Stomach (tissue), 9 donors: ENCODE measurements around the gene FSTL4. TPM values are rescaled to one million over a fixed set of nuclear protein-coding genes. Genes with fewer than 3 reads are reported as not detected.
A peak's percentile ranks its signal among the peaks of the same experiment; 100 is the strongest.
"Not testable (repeated sequence)": the region's sequence is repeated elsewhere in the genome, so short reads cannot be mapped to it uniquely, and the experiment has no call there.

Experiments
- DNase-seq, 2 donors: peaks; one replicate each; pipeline versions ENCODE4 v3.0.0 to v3.0.0-alpha.2; 2013 to 2019
- H3K27ac ChIP-seq, 5 donors: fragments of 200-600 bp in 4 of 5; sonication (generic) in 4 of 5; one replicate each; pipeline ENCODE4 v1.5.1; 2013 to 2019; ENCODE audit warnings: mild to moderate bottlenecking in 1 of 5, moderate library complexity in 1 of 5
- H3K27me3 ChIP-seq, 3 donors: fragments of 200-600 bp; sonication (generic); one replicate each; pipeline ENCODE4 v1.5.1; 2017 to 2019; ENCODE audit warnings: mixed run types in 1 of 3
- H3K36me3 ChIP-seq, 4 donors: fragments of 200-600 bp; sonication (generic); 1 replicate in 3 of 4; 2 replicates in 1 of 4; pipeline ENCODE4 v1.5.1; 2016 to 2019
- H3K4me1 ChIP-seq, 4 donors: fragments of 200-600 bp; sonication (generic); one replicate each; pipeline ENCODE4 v1.5.1; 2016 to 2019
- H3K4me3 ChIP-seq, 4 donors: fragments of 200-600 bp; sonication (generic) in 3 of 4; one replicate each; pipeline ENCODE4 v1.5.1; 2016 to 2019; ENCODE audit warnings: mild to moderate bottlenecking in 1 of 4
- H3K9me3 ChIP-seq, 4 donors: fragments of 200-600 bp; sonication (generic); one replicate each; pipeline ENCODE4 v1.5.1; 2016 to 2019
- EP300 ChIP-seq: sonication (generic); formaldehyde crosslinking; IDR thresholded peaks from one replicate; pipeline ENCODE4 v1.6.1; 2017; ENCODE audit warnings: antibody characterized with exemption
- POLR2A ChIP-seq, 4 donors: fragments of 450-650 bp; IDR thresholded peaks; one replicate each; pipeline ENCODE4 v1.6.1; 2016; ENCODE audit warnings: antibody characterized with exemption in 4 of 4, control low read depth in 2 of 4, mild to moderate bottlenecking in 1 of 4, moderate library complexity in 1 of 4
- POLR2AphosphoS5 ChIP-seq, 3 donors: sonication (generic); formaldehyde crosslinking; IDR thresholded peaks; one replicate each; pipeline ENCODE4 v1.6.1; 2016; ENCODE audit warnings: antibody characterized with exemption in 3 of 3
- WGBS, 5 donors: extraction: QIAGEN DNeasy Blood & Tissue Kit in 3 of 5; methylation state at CpG; one replicate each; pipeline versions ENCODE4 v1.1.5 to v1.1.7; 2013 to 2018; 5-methylcytosine and 5-hydroxymethylcytosine counted together
- intact Hi-C: fragments of 100-400 bp; cut with DNase I; formaldehyde crosslinking; loops from one replicate; pipeline ENCODE4 v1.15.1; 2023; ENCODE audit warnings: low total_unique reads
- polyA plus RNA-seq, 3 donors: library from polyadenylated mRNA; stranded (reverse); fragments of 200-250 nt; gene quantifications; one replicate each; pipeline ENCODE4 v1.2.3, GENCODE V29; 2013
- total RNA-seq, 5 donors: library from RNA; depleted of rRNA; stranded (reverse); fragments of >200 nt; gene quantifications; one replicate each; pipeline versions ENCODE4 v1.1.0 to v1.2.3, GENCODE V29; 2014 to 2016
- TF ChIP-seq, protein P1 (sequence below), 7 experiments: fragments of 450-650 bp in 4 of 7; fragments of 200-600 bp in 3 of 7; sonication (generic) in 3 of 7; IDR thresholded peaks; one replicate each; pipeline ENCODE4 v1.5.1; 2016 to 2019; ENCODE audit warnings: antibody characterized with exemption in 7 of 7, control low read depth in 2 of 7, mild to moderate bottlenecking in 1 of 7
- donor health status: healthy with polysubstance abuse.
- donor health status: Bipolar disorder and iron deficiency.
- donor health status: healthy.

FSTL4 gene
- total and polyA plus RNA-seq, 8 donors: 0.37 to 0.55 TPM; not detected in 6

DNA sequence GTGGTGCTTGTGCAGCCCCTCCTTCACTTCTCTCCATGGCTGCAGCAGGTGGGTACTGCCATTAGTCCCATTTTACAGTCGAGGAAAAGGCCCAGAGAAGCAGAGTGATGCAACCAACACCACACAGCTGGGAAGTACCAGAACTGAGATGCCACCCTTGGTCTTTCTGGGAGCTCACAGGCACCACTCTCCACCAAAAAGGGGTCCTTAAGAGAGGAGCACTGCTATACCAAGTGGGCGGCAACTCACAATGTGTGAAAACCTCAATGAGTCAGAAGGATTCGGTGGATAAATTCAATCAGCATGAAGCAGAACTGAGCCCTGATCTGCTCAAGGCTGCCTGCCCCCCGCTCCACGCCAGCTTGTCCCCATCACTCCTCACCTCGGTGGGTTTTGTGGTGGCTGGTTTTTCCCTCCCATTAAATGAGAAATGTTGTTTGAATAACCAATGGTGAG is 213.7 kb downstream of the FSTL4 start:
- intact Hi-C loops: no loop called here
- H3K4me1 ChIP-seq: no peaks in the 10 kb centered on the region
- no peak for DNase-seq
- WGBS, 5 donors: 62 to 81% (median 79%) methylated on average over 5 to 6 of the region's 6 CpGs
- H3K27me3 ChIP-seq: no peaks in the 10 kb centered on the region
- H3K27ac ChIP-seq: no peak overlapping the region
- no peak overlapping the region for H3K4me3 ChIP-seq
- TF ChIP-seq EP300 (no peak), POLR2A (IDR thresholded peaks at IDR 0.05) (no peak), POLR2AphosphoS5 (IDR thresholded peaks at IDR 0.05) (no peak)
- TF ChIP-seq, protein P1, sequence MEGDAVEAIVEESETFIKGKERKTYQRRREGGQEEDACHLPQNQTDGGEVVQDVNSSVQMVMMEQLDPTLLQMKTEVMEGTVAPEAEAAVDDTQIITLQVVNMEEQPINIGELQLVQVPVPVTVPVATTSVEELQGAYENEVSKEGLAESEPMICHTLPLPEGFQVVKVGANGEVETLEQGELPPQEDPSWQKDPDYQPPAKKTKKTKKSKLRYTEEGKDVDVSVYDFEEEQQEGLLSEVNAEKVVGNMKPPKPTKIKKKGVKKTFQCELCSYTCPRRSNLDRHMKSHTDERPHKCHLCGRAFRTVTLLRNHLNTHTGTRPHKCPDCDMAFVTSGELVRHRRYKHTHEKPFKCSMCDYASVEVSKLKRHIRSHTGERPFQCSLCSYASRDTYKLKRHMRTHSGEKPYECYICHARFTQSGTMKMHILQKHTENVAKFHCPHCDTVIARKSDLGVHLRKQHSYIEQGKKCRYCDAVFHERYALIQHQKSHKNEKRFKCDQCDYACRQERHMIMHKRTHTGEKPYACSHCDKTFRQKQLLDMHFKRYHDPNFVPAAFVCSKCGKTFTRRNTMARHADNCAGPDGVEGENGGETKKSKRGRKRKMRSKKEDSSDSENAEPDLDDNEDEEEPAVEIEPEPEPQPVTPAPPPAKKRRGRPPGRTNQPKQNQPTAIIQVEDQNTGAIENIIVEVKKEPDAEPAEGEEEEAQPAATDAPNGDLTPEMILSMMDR (IDR thresholded peaks at IDR 0.05): no peak
- no peaks in the 10 kb centered on the region for H3K9me3 ChIP-seq
- H3K36me3 ChIP-seq: no peaks in the 10 kb centered on the region

DNA sequence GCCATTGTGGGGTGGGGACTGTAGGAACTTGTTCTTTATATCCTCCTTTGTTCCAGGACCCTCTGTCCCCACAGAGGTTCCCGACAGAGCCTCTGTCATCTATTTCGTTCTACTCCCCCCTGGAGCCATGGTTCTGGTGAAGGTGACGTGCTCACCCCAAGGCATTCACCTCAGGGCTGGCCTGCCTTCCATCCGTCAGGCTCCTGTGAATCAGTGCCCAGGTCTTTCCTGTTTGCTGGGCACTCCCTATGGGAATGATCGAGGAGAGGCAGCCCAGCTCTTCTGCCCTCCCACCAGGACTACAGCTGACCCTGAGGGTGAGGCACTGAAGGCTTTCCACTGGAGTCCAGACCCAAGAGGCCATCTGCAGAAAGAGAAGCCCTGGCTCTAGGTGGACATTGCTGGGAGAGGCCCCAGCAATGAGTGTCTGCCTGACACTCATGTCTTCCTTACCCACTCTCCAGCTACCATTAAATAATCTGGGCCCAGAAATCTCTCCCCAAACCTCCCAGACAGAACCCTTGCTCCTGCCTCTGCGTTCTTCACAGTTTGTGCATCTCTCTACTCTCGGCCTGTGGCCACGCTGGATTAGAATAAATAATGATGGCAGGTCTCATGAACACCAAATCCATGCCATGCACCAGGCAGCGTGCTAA is 214.2 kb downstream of the FSTL4 start:
- WGBS, 5 donors: 76 to 89% (median 88%) methylated on average over 8 to 9 of the region's 9 CpGs

GRCh38 chr5:133397348-133397747 is 215.0 kb downstream of the FSTL4 start:
- Histone ChIP-seq H3K27ac (no peak overlapping the region), H3K4me1 (no peaks in the 10 kb centered on the region), H3K9me3 (no peaks in the 10 kb centered on the region), H3K27me3 (no peaks in the 10 kb centered on the region), H3K4me3 (no peak overlapping the region), H3K36me3 (no peaks in the 10 kb centered on the region)
- DNase-seq: no peak
- whole genome bisulfite sequencing, 5 donors: 58 to 70% (median 60%) methylated on average over 2 of the region's 2 CpGs
- intact Hi-C loops: no loop called here
- TF ChIP-seq EP300 (no peak), POLR2A (IDR thresholded peaks at IDR 0.05) (no peak), POLR2AphosphoS5 (IDR thresholded peaks at IDR 0.05) (no peak)
- TF ChIP-seq, protein P1 (IDR thresholded peaks at IDR 0.05): no peak

More for the DNA sequence above, 214.2 kb downstream of the FSTL4 start:
- DNase-seq: no peak
- TF ChIP-seq POLR2A (IDR thresholded peaks at IDR 0.05) (no peak), POLR2AphosphoS5 (IDR thresholded peaks at IDR 0.05) (no peak), EP300 (no peak)
- TF ChIP-seq, protein P1 (IDR thresholded peaks at IDR 0.05): no peak
- Histone ChIP-seq H3K36me3 (no peaks in the 10 kb centered on the region), H3K4me1 (no peaks in the 10 kb centered on the region), H3K27me3 (no peaks in the 10 kb centered on the region), H3K27ac (no peak overlapping the region), H3K9me3 (no peaks in the 10 kb centered on the region), H3K4me3 (no peak overlapping the region)
- intact Hi-C loops: no loop called here

DNA sequence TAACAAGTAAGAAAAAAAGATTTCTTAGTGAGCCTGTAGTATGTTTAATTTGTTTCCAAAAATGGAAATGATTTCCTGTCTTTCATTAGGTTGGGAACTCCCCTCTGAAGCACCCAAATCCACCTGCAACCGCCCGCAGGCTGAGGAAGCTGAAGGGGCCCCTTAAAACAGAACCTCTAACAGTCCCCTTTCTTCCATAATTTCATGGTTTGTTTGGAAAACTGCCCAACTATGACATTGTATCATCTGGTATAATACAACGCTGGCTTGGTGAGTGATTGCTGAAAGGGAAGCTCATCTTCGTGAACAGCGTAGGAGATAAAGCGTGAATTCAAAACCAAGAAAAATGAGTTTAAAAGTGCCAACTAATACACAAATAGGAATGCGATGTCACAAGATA is 215.5 kb downstream of the FSTL4 start:
- no peak overlapping the region for H3K27ac ChIP-seq
- peak in 1 of 2 donors; percentile 28 for DNase-seq
- WGBS, 5 donors: 56 to 64% (median 58%) methylated on average over 7 of the region's 7 CpGs
- TF ChIP-seq POLR2AphosphoS5 (IDR thresholded peaks at IDR 0.05) (no peak), POLR2A (IDR thresholded peaks at IDR 0.05) (no peak), EP300 (no peak)
- H3K36me3 ChIP-seq: no peaks in the 10 kb centered on the region
- no peak overlapping the region for H3K4me3 ChIP-seq
- intact Hi-C loops: no loop called here
- H3K4me1 ChIP-seq: no peaks in the 10 kb centered on the region
- no peaks in the 10 kb centered on the region for H3K9me3 ChIP-seq
- H3K27me3 ChIP-seq: no peaks in the 10 kb centered on the region

- no peaks in the 10 kb centered on the region for H3K4me1 ChIP-seq
- intact Hi-C loops: no loop called here
- H3K9me3 ChIP-seq: no peaks in the 10 kb centered on the region
- H3K36me3 ChIP-seq: no peaks in the 10 kb centered on the region
- H3K27me3 ChIP-seq: no peaks in the 10 kb centered on the region
- peak in 1 of 2 donors; percentile 41 for DNase-seq
- WGBS, 5 donors: 73 to 79% (median 76%) methylated on average over 6 of the region's 6 CpGs
- H3K4me3 ChIP-seq: no peak overlapping the region
- no peak for TF ChIP-seq POLR2AphosphoS5 (IDR thresholded peaks at IDR 0.05)
- TF ChIP-seq POLR2A (IDR thresholded peaks at IDR 0.05): no peak
- TF ChIP-seq EP300: no peak
- TF ChIP-seq, protein P1 (IDR thresholded peaks at IDR 0.05): no peak
- H3K27ac ChIP-seq: no peak overlapping the region
These were observed 216.1 kb downstream of the FSTL4 start for GRCh38 chr5:133396187-133396741.

DNA sequence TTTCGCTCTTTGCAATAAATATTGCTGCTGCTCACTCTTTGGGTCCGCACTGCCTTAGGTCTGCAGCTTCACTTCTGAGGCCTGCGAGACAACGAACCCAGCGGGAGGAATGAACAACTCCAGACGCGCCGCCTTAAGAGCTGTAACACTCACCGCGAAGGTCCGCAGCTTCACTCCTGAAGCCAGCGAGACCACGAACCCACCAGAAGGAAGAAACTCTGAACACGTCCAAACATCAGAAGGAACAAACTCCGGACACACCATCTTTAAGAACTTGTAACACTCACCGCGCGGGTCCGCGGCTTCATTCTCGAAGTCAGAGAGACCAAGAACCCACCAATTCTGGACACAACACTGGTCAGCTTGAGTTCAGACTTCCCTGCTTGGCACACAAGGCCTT is 217.1 kb downstream of the FSTL4 start:
- H3K27ac ChIP-seq, H3K4me3 ChIP-seq, H3K36me3 ChIP-seq, DNase-seq, H3K27me3 ChIP-seq, H3K9me3 ChIP-seq, intact Hi-C loops, H3K4me1 ChIP-seq: not testable (repeated sequence)
- 95 to 98% (median 96%) methylated on average over 19 to 21 of the region's 21 CpGs for WGBS, 5 donors

DNA sequence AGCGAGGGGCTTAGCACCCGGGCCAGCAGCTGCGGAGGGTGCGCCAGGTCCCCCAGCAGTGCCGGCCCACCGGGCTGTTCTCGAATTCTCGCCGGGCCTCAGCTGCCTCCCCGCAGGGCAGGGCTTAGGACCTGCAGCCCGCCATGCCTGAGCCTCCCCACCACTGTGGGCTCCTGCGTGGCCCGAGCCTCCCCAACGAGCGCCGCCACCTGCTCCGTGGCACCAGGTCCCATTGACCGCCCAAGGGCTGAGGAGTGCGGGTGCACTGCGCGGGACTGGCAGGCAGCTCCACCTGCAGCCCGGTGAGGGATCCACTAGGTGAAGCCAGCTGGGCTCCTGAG is 217.9 kb downstream of the FSTL4 start:
- H3K27ac ChIP-seq, H3K4me3 ChIP-seq, H3K4me1 ChIP-seq, H3K27me3 ChIP-seq, intact Hi-C loops, H3K9me3 ChIP-seq, H3K36me3 ChIP-seq, DNase-seq: not testable (repeated sequence)
- WGBS, 5 donors: 93 to 98% (median 96%) methylated on average over 9 to 22 of the region's 22 CpGs
